ENCODE data around the gene EEF2. TPM values are rescaled to one million over a fixed set of nuclear protein-coding genes. Genes with fewer than 3 reads are reported as not detected.

Gene EEF2
- total RNA-seq, 3 donors from 2014 or later = 1,826 to 2,582 (median 2,012) TPM

DNA sequence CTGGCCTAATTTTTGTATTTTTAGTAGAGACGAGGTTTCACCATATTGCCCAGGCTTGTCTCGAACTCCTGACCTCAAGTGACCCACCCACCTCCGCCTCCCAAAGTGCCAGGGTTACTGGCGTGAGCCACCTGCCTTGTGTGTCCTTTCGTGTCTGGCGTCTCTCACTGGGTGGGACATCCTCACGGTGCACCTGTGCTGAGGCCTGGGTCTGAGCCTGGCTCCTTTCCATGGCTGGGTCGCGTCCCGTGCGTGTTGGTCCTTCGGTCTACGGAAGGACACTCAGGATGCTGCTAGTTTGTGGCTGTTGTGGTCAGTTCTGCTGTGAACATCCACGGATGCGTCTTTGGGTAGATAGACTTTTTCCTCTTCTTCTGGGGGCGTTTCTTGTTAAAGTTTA is 41.9 kb upstream of the EEF2 start:
- TF ChIP-seq, protein P1, sequence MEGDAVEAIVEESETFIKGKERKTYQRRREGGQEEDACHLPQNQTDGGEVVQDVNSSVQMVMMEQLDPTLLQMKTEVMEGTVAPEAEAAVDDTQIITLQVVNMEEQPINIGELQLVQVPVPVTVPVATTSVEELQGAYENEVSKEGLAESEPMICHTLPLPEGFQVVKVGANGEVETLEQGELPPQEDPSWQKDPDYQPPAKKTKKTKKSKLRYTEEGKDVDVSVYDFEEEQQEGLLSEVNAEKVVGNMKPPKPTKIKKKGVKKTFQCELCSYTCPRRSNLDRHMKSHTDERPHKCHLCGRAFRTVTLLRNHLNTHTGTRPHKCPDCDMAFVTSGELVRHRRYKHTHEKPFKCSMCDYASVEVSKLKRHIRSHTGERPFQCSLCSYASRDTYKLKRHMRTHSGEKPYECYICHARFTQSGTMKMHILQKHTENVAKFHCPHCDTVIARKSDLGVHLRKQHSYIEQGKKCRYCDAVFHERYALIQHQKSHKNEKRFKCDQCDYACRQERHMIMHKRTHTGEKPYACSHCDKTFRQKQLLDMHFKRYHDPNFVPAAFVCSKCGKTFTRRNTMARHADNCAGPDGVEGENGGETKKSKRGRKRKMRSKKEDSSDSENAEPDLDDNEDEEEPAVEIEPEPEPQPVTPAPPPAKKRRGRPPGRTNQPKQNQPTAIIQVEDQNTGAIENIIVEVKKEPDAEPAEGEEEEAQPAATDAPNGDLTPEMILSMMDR (IDR thresholded peaks at IDR 0.05) = no peak
- Histone ChIP-seq H3K4me3 (no peak overlapping the region), H3K36me3 (ENCODE audit: low read depth) (no peaks in the 10 kb centered on the region), H3K4me1 (ENCODE audit: low read depth) (no peaks in the 10 kb centered on the region), H3K9me3 (no peaks in the 10 kb centered on the region)
- intact Hi-C loops (cut with DNase I, micrococcal nuclease) = no loop called here
- DNase-seq (no peak), ATAC-seq (no peak)

DNA sequence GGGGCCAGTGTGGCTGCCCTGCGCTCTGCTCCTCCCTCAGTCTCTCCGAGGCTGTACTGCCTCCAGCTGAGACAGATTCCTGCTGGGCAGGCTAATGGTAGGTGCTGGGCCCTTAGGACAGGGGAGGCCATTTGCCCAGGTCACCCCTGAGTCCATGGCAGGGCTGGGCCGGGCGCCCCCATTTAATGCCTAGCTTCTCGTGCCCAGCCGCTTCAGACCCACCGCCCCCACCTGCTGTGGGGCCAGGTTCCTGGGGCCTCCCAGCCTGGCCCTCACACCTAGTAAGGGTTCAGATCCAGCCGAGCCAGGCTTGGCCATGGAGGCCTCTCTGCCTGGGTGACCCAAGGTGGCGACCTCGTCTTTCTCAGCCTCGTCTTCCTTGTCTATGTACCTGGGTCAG is 40.1 kb upstream of the EEF2 start:
- H3K4me1 ChIP-seq (ENCODE audit: low read depth) = no peaks in the 10 kb centered on the region
- H3K4me3 ChIP-seq = no peak overlapping the region
- no peak for ATAC-seq
- no peaks in the 10 kb centered on the region for H3K36me3 ChIP-seq (ENCODE audit: low read depth)
- TF ChIP-seq, protein P1 (IDR thresholded peaks at IDR 0.05) = no peak
- DNase-seq = no peak
- no peaks in the 10 kb centered on the region for H3K9me3 ChIP-seq
- intact Hi-C loops (cut with DNase I, micrococcal nuclease) = no loop called here

DNA sequence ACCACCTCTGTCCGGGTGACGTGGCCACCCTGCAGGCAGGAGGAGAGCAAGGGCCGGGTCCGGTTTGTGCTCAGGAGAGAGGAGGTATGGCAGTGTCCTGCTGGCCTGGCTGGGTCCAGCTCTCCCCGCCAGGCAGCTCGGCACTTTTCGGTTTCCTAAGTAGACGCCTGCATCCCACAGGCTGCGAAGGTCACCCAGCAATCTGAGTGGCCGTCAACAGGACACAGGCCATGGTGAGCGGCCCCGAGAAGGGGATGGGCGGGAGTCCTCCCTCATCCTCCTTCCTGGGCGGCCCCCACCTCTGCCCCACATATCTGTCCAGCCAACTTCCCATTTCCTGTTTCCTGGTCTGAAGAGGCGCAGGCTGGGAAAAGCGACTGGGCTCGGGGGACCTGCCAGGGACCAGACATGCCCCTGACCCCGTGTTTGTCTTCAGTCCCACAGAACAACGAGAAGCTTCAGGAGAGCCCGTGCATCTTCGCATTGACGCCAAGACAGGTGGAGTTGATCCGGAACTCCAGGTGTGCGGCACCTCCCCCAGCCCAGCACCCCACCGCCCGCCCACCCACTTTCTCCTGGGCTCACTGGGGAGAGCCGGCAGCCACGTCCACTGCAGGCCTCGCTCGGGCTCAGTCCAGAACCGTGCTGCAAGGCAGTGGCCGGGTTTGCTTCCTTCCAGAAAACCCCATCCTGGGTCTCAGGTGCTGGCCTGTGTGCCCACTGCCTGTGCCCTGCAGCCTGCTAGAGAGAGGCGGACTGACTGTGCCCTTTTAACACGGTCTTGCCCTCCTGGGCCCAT is 38.5 kb upstream of the EEF2 start:
- intact Hi-C loops (cut with DNase I, micrococcal nuclease) = no loop called here
- Histone ChIP-seq H3K9me3 (no peaks in the 10 kb centered on the region), H3K36me3 (ENCODE audit: low read depth) (no peaks in the 10 kb centered on the region), H3K4me1 (ENCODE audit: low read depth) (no peaks in the 10 kb centered on the region), H3K4me3 (no peak overlapping the region)
- DNase-seq (no peak), ATAC-seq (no peak)
- TF ChIP-seq, protein P1 (IDR thresholded peaks at IDR 0.05) = no peak

DNA sequence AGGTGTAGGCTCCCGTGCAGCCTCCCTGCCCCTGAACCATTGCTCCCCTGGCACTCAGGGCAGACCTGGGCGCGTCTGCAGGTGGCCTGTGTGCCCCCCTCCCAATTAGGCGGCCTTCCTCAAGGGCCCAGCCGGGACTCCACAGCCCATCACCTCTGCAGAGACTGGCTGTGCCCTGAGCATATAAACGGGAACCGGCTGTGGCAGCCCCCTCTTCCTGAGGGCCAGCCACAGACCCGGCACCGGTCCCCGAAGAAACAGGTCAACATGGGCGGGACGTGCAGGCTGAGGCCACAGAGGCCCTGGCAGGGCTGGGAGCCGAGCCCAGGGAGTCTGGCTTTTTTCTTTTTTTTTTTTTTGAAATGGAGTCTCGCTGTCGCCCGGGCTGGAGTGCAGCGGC is 34.3 kb upstream of the EEF2 start:
- no peaks in the 10 kb centered on the region for H3K9me3 ChIP-seq

DNA sequence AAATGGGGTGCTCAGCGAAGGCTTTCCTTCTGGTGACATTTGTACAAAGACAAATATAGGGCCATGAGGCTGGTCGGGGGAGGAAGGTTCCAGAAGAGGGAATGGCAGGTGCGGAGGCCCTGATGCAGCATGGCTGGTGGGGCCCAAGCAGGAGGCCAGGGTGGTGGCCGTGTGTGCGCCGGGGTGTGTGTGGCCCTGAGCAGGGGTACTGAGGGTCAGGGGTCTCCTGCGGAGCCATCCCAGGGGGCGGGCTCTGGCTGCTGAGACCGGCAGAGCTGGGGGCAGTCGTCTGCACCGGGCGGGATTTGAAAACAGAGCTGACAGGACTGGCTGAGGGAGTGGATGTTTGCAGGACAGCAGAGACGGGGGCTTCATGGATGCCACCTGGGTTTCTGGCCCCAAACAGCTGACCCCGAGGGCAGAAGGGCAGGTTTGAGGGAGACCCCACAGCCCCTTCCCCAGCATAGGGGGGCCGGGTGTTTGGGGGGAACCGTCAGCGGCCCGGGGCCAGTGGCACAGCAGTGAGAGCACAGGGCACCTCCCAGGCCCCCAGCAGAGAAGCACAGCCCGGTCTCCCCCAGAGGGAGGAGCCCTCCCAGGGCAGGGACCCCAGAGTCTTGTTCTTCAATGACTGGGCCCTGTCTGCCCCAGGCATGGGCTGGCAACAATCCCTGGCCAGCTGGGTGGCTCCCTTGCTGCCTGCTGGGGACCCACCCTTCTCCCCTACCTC is 33.7 kb upstream of the EEF2 start:
- ATAC-seq = no peak
- intact Hi-C loops (cut with DNase I, micrococcal nuclease) = no loop called here

More for the DNA sequence above, 34.3 kb upstream of the EEF2 start:
- ATAC-seq (no peak), DNase-seq (no peak)
- Histone ChIP-seq H3K4me1 (ENCODE audit: low read depth) (no peaks in the 10 kb centered on the region), H3K4me3 (no peak overlapping the region), H3K36me3 (ENCODE audit: low read depth) (no peaks in the 10 kb centered on the region)
- TF ChIP-seq, protein P1 (IDR thresholded peaks at IDR 0.05) = no peak
- intact Hi-C loops (cut with DNase I, micrococcal nuclease) = no loop called here

More for the DNA sequence above, 33.7 kb upstream of the EEF2 start:
- H3K4me3 ChIP-seq = no peak overlapping the region
- no peaks in the 10 kb centered on the region for H3K9me3 ChIP-seq
- peaks cover under 1% of the 10 kb centered on the region for H3K36me3 ChIP-seq (ENCODE audit: low read depth)
- H3K4me1 ChIP-seq (ENCODE audit: low read depth) = no peaks in the 10 kb centered on the region
- DNase-seq = no peak
- TF ChIP-seq, protein P1 (IDR thresholded peaks at IDR 0.05) = no peak

All from mucosa of descending colon (tissue), 3 donors.